WTC11 (cell line): ENCODE data around the gene PKNOX1. TPM values are rescaled to one million over a fixed set of nuclear protein-coding genes. Genes with fewer than 3 reads are reported as not detected.

ENCODE experiments used
- ATAC-seq: fragments of 200-7000 bp; cut with Tn5 transposase; 2 replicates; pipeline ENCODE4 v1.10.0; 2021; ENCODE audit warnings: mild to moderate bottlenecking, moderate library complexity
- CTCF ChIA-PET: fragments of 300-600 bp; sonication (Branson Sonifier 250); formaldehyde crosslinking; loops from one replicate; lab custom pipeline; 2021; ENCODE audit warnings: antibody characterized with exemption; lab: Charles Lee
- POLR2A ChIA-PET: fragments of 350-600 bp; sonication (Branson Sonifier 250); formaldehyde crosslinking; loops from one replicate; lab custom pipeline; 2021; ENCODE audit warnings: antibody characterized with exemption; lab: Charles Lee
- DNase-seq: peaks from one replicate; pipeline ENCODE4 v3.0.0; 2021; ENCODE audit warnings: low spot score
- H3K27ac Mint-ChIP-seq: 2 replicates; pipeline ENCODE4 v1.8.0; 2021; ENCODE audit warnings: mixed read lengths
- H3K27me3 Mint-ChIP-seq: 2 replicates; pipeline ENCODE4 v1.8.0; 2021; ENCODE audit warnings: low read depth, mild to moderate bottlenecking, moderate library complexity, mixed read lengths
- H3K36me3 Mint-ChIP-seq: 2 replicates; pipeline ENCODE4 v1.8.0; 2021; ENCODE audit warnings: mixed read lengths
- H3K4me1 Mint-ChIP-seq: 2 replicates; pipeline ENCODE4 v1.8.0; 2022; ENCODE audit warnings: mixed read lengths
- H3K4me3 Mint-ChIP-seq: 2 replicates; pipeline ENCODE4 v1.8.0; 2021; ENCODE audit warnings: mild to moderate bottlenecking, moderate library complexity, mixed read lengths
- H3K9me3 Mint-ChIP-seq: 2 replicates; pipeline ENCODE4 v1.8.0; 2021; ENCODE audit warnings: mixed read lengths
- AR ChIP-seq: fragments of 250-450 bp; sonication (Bioruptor Pico); IDR thresholded peaks from 2 replicates; pipeline ENCODE4 v1.9.0; 2021; ENCODE audit warnings: mild to moderate bottlenecking
- ATF2 ChIP-seq: sonication (generic); formaldehyde crosslinking; IDR thresholded peaks from 2 replicates; pipeline ENCODE4 v1.8.1; 2022; ENCODE audit warnings: low read depth, missing genetic modification reagents, borderline replicate concordance
- CBFB ChIP-seq: sonication (generic); formaldehyde crosslinking; IDR thresholded peaks from 2 replicates; pipeline ENCODE4 v1.8.1; 2022; ENCODE audit warnings: mild to moderate bottlenecking, low read depth, missing genetic modification reagents
- CREB1 ChIP-seq: sonication (generic); formaldehyde crosslinking; IDR thresholded peaks from 2 replicates; pipeline ENCODE4 v1.8.0; 2023; ENCODE audit warnings: mild to moderate bottlenecking, missing genetic modification reagents
- CTCF ChIP-seq: fragments of 200-600 bp; IDR thresholded peaks from 2 replicates; pipeline ENCODE4 v1.8.0; 2022; ENCODE audit warnings: antibody characterized with exemption
- E2F4 ChIP-seq: sonication (generic); formaldehyde crosslinking; IDR thresholded peaks from 2 replicates; pipeline ENCODE4 v1.8.1; 2022; ENCODE audit warnings: low read depth, mild to moderate bottlenecking, moderate library complexity, missing genetic modification reagents, borderline replicate concordance
- FOXJ3 ChIP-seq: sonication (generic); formaldehyde crosslinking; IDR thresholded peaks from 2 replicates; pipeline ENCODE4 v1.9.0; 2021; ENCODE audit warnings: missing genetic modification reagents, mild to moderate bottlenecking, borderline replicate concordance
- GABPB1 ChIP-seq: sonication (generic); formaldehyde crosslinking; IDR thresholded peaks from 2 replicates; pipeline ENCODE4 v1.8.1; 2023; ENCODE audit warnings: mild to moderate bottlenecking, missing genetic modification reagents
- OVOL2 ChIP-seq: fragments of 250-450 bp; sonication (Bioruptor Pico); IDR thresholded peaks from 2 replicates; pipeline ENCODE4 v1.9.0; 2021; ENCODE audit warnings: mild to moderate bottlenecking, borderline replicate concordance
- SMAD3 ChIP-seq: sonication (generic); formaldehyde crosslinking; IDR thresholded peaks from 2 replicates; pipeline ENCODE4 v1.8.0; 2022; ENCODE audit warnings: missing genetic modification reagents, mild to moderate bottlenecking, borderline replicate concordance
- USF2 ChIP-seq: sonication (generic); formaldehyde crosslinking; IDR thresholded peaks from 2 replicates; pipeline ENCODE4 v1.8.1; 2023; ENCODE audit warnings: mild to moderate bottlenecking, missing genetic modification reagents, moderate library complexity
- ZBTB21 ChIP-seq: sonication (generic); formaldehyde crosslinking; IDR thresholded peaks from 2 replicates; pipeline ENCODE4 v1.8.1; 2023; ENCODE audit warnings: mild to moderate bottlenecking, missing genetic modification reagents, borderline replicate concordance
- ZNF121 ChIP-seq: sonication (generic); formaldehyde crosslinking; IDR thresholded peaks from 2 replicates; pipeline ENCODE4 v1.8.0; 2023; ENCODE audit warnings: missing genetic modification reagents
- ZNF219 ChIP-seq: sonication (generic); formaldehyde crosslinking; IDR thresholded peaks from 2 replicates; pipeline ENCODE4 v1.8.0; 2023; ENCODE audit warnings: missing genetic modification reagents, mild to moderate bottlenecking, borderline replicate concordance
- total RNA-seq: library from RNA; stranded (reverse); gene quantifications from 3 replicates; pipeline ENCODE4 v1.2.3, GENCODE V29; 2021

Gene PKNOX1
- total RNA-seq, 1 experiment from 2014 or later, result 23.0 TPM

- TF ChIP-seq OVOL2, result no peak
Measured at GRCh38 chr21:43021191-43021590, 46.8 kb downstream of the PKNOX1 start (continued).

GRCh38 chr21:43021756-43022600 is 47.6 kb downstream of the PKNOX1 start:
- DNase-seq, result no peak
- peaks cover 58% of the 10 kb centered on the region for H3K36me3 Mint-ChIP-seq
- no peak overlapping the region for H3K4me3 Mint-ChIP-seq
- H3K4me1 Mint-ChIP-seq, result 0 out of 2 replicates have a peak, but pooled peaks cover 4% of the 10 kb centered on the region
- H3K27me3 Mint-ChIP-seq, result no peaks in the 10 kb centered on the region
- no peaks in the 10 kb centered on the region for H3K9me3 Mint-ChIP-seq
- TF ChIP-seq GABPB1 (CRISPR knock-in tag), result no peak
- TF ChIP-seq FOXJ3 (CRISPR knock-in tag), result no peak
- TF ChIP-seq, all 79 proteins: peak for 0
- CTCF ChIA-PET, result no interaction called here
- ATAC-seq, result no peak; the same call in none of the 2 replicates
- peak overlapping the region; percentile 65 for H3K27ac Mint-ChIP-seq
- POLR2A ChIA-PET, result no interaction called here

GRCh38 chr21:43023175-43023574 is 48.8 kb downstream of the PKNOX1 start:
- 0 out of 2 replicates have a peak overlapping the region, but pooled peaks have one; percentile 25 for H3K27ac Mint-ChIP-seq
- CTCF ChIA-PET, result no interaction called here
- TF ChIP-seq AR (CRISPR knock-in tag) (no peak), GABPB1 (CRISPR knock-in tag) (no peak), ATF2 (CRISPR knock-in tag) (no peak), ZNF219 (no peak), CREB1 (CRISPR knock-in tag) (no peak), CTCF (no peak)

GRCh38 chr21:43024439-43025136 is 50.2 kb downstream of the PKNOX1 start:
- ATAC-seq (no peak), DNase-seq (no peak)
- H3K9me3 Mint-ChIP-seq, result no peaks in the 10 kb centered on the region
- CTCF ChIA-PET, result no interaction called here
- POLR2A ChIA-PET, result no interaction called here
- TF ChIP-seq E2F4 (CRISPR knock-in tag) (no peak), SMAD3 (CRISPR knock-in tag) (no peak), ZBTB21 (no peak), ZNF121 (CRISPR knock-in tag) (0 out of 2 replicates have a peak, but pooled peaks have one; percentile 31), AR (CRISPR knock-in tag) (no peak), USF2 (CRISPR knock-in tag) (no peak), CBFB (CRISPR knock-in tag) (no peak), CREB1 (CRISPR knock-in tag) (no peak)
- no peak overlapping the region; the same call in 1 of the 2 replicates for H3K27ac Mint-ChIP-seq
- H3K4me1 Mint-ChIP-seq, result 0 out of 2 replicates have a peak, but pooled peaks cover 4% of the 10 kb centered on the region
- peaks cover 73% of the 10 kb centered on the region for H3K36me3 Mint-ChIP-seq
- no peaks in the 10 kb centered on the region for H3K27me3 Mint-ChIP-seq
- no peak overlapping the region for H3K4me3 Mint-ChIP-seq

More at GRCh38 chr21:43023175-43023574, 48.8 kb downstream of the PKNOX1 start:
- DNase-seq (no peak), ATAC-seq (no peak)
- POLR2A ChIA-PET, result no interaction called here
- no peak overlapping the region for H3K4me3 Mint-ChIP-seq
- 0 out of 2 replicates have a peak, but pooled peaks cover 4% of the 10 kb centered on the region for H3K4me1 Mint-ChIP-seq
- peaks cover 65% of the 10 kb centered on the region for H3K36me3 Mint-ChIP-seq
- H3K9me3 Mint-ChIP-seq, result no peaks in the 10 kb centered on the region
- no peaks in the 10 kb centered on the region for H3K27me3 Mint-ChIP-seq
